NCI-H2196 (cell line): ENCODE data around the gene NFATC1.

ENCODE experiments used
- DNase-seq: peaks from one replicate; lab custom pipeline; 2025; ENCODE audit not compliant: unreplicated experiment; lab: John Stamatoyannopoulos, UW

NFATC1 gene

GRCh38 chr18:79486356-79487182, 90.8 kb downstream of the NFATC1 start:
- DNase-seq = no peak

GRCh38 chr18:79487183-79487800, 91.6 kb downstream of the NFATC1 start:
- no peak for DNase-seq

DNA sequence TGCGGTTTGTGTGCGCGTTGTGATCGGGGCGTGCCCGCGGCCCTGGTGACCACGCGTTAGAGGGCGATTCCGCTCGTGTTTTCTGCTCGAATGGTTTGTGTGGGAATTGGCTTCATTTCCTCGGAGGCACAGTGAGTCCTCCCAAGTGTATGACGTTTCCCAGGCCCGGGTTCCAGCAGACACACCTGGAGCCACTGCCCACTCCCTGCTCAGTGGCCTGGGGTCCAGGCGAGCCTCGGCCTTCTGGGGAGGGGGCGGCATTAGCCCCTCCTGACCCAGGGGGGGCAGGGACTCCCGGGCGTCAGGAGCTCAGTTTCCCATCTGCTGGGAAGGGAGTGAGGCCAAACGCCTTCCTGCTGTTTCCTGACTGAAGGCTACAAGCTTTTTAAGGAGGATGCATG, 92.1 kb downstream of the NFATC1 start:
- no peak for DNase-seq

DNA sequence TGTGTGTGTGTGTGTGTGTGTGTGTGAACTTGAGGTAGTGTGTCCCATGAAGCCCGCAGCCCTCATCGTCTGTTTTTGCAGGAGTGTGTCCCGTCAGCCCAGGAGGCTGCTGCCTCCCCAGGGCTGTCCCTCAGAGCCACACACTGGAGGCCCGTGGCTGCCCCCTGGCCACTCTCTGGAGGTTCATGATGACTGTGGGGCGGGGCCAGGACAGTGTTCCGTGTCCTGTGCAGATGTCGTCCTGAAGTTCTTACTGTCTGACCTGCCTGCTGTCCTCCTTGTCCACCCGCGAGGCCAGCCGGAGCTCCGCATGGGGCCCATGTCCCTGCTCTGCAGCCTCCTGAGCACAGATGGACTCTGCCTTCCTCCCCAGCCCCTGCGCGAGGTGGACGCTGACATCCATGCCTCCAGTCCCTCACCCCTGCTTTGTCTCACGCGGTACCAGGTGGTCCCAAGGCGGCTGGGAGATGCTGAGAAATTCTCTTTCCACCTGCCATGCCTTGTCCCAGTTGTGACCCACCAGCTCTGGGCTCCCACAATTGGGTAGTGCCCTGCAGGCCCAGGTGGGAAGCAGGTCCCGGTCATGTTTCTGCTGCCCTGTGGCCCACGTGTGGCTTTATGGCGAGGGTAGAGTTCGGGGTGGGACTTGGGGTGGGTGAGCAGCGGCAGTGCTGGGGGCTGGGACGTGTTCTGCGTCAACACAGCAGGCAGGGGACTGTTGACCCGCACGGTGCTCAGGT, 92.8 kb downstream of the NFATC1 start:
- DNase-seq = no peak

DNA sequence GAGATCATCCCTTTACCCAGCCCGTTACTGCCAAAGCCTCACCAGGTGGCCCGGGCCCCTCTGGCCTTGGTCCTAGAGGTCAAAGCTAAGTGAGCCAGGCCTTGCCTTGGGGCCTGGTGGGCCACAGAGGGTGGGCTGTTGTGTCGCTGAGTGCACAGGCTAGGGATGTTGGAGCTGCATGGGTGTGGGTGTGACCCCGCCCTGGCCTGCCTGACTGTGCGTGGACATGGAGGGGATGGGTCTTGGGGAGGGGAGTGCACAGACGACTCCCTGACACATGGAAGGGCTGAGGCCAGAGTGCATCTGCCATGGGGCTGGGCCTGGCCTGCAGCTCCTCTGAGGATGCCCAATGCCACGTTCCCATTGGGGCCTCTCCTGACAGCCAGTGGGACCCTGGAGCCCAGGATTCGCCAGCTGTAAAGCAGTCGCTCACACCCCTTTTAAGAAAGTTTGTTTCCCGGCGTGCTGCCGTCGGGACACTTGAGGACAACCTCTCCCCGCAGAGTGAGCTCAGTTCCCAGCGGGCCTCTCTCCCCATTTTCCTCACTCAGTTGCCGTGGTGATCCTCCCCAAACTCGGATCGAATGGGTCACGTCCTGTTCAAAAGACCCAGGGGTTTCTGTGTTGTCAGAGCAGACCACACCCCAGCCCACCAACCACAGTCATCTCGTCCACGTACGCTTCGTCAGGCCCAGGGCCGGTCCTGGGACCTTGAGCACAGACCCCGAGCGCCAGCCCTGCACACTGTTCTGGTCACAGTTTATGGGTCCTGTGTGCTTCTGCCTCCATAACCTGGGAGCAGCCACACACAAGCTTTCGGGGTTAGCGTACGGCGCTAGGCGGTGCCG, 93.5 kb downstream of the NFATC1 start:
- no peak for DNase-seq

DNA sequence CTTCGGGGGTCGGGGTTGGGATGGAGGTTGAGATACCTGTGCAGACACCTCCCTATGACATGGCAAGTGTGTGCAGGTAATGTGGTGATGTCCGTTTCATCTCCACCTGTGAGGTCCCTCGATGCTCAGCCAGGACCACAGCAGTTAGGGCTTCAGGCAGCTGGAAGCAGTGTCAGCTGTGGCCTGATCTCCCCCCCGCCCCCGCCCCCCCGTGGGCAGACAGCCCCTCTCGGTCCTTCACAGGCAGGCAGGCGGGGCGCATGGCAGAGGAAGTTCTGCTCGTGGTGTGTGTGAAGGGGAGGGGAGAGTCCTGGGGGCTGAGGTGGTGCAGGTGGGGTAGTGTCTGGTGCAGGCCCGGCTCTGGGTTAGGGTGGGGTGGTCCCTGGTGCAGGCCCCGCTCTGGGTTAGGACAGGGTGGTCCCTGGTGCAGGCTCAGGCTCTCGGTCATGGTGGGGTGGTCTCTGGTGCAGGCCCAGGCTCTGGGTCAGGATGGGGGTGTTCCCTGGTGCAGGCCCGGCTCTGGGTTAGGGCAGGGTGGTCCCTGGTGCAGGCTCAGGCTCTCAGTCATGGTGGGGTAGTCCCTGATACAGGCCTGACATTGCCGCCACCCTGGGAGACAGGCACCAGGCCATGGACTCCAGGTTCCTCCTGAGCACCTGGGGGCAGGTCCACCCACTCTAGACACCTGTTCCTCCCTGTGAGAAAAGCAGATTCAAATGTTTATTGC, 94.3 kb downstream of the NFATC1 start:
- no peak for DNase-seq

DNA sequence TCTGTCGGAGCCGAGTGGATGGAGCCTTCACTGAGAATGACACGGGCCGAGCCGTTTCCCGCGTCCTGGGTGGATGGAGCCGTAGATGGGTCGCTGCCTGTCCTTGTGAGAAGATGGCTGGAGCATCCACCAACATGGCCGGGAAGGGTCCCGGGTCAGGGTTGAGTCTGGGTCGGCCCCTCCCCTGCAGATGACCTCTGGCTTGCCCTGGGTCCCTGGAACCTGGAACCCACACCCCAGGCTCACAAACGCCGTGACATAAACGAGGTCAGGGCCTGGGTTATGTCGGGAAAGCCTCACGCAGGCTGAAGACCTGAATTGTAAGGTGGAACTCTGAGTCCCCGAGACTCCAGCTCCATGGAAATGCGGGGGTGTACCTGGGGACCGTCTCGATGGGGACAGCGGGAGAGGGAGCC, 94.9 kb downstream of the NFATC1 start:
- no peak for DNase-seq

- no peak for DNase-seq
Observed at GRCh38 chr18:79491081-79491551, 95.4 kb downstream of the NFATC1 start.

- DNase-seq = no peak
Observed at GRCh38 chr18:79493211-79493800, 97.6 kb downstream of the NFATC1 start.

DNA sequence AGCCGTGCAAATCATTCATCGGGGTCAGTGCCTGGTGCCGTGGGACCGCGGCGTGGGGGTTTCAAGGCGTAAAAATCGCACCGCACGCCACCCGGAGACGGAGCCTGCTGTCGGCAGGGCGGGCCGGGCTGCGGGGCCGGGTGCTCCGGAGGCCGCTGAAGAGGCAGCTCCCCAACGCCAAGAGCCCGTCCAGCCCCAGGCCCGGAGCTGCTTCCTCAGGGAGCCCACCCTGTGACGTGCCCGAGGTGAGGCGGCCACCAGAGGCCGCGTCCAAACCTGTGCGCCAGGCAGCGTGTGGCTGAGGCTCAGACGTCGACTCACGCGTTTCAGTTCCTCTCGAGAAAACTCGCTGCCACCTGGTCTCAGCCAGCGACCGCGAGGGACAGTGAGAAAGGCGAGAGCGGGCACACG, 98.1 kb downstream of the NFATC1 start:
- DNase-seq = no peak

GRCh38 chr18:79494936-79495335, 99.2 kb downstream of the NFATC1 start:
- DNase-seq = no peak

DNA sequence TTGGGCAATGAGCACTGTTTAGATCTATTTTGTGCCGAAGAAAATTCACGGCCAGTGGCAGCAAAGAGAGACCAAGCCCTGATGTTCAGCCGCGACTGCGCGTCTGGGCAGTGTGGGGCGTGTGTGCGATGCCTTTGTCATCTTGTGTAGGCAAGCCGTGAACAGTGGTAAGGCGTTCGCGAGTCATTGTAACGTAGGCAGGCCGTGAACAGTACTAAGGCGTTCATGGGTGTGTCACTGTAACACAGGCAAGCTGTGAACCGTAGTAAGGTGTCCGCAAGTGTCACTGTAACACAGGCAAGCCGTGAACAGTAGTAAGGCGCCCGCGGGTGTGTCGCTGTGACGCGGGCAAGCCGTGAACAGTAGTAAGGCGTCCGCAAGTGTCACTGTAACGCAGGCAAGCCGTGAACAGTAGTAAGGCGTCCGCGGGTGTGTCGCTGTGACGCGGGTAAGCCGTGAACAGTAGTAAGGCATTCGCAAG, 99.9 kb downstream of the NFATC1 start:
- no peak for DNase-seq

GRCh38 chr18:79496237-79496977, 100.7 kb downstream of the NFATC1 start:
- DNase-seq = no peak

- DNase-seq = no peak
Observed at GRCh38 chr18:79496978-79497637, 101.4 kb downstream of the NFATC1 start.

GRCh38 chr18:79497638-79498081, 101.9 kb downstream of the NFATC1 start:
- DNase-seq = no peak

DNA sequence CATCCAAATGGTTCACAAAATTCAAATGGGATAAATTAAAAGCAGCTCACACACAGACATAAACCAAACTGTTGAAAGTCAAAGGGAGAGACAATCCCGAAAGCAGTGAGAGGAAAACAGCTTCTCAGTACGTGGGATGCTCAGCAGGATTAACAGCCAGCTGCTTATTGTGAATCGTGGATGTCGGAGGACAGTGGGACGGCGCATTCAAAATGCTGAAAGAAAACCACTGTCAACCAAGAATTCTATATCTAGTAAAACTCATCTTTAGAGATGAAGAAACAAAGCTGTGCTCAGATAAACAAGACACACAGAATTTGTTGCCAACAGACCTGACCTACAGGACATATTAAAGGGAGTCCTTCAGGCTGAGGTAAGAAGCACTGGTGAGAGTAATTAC, 102.9 kb downstream of the NFATC1 start:
- no peak for DNase-seq

- DNase-seq = no peak
Observed at GRCh38 chr18:79501006-79501405, 105.3 kb downstream of the NFATC1 start.

GRCh38 chr18:79502782-79503181, 107.1 kb downstream of the NFATC1 start:
- no peak for DNase-seq
